ENCODE results near the gene KL. TPM values are rescaled to one million over a fixed set of nuclear protein-coding genes. Genes with fewer than 3 reads are reported as not detected.

KL gene
- polyA plus RNA-seq, 1 experiment, result not detected

DNA sequence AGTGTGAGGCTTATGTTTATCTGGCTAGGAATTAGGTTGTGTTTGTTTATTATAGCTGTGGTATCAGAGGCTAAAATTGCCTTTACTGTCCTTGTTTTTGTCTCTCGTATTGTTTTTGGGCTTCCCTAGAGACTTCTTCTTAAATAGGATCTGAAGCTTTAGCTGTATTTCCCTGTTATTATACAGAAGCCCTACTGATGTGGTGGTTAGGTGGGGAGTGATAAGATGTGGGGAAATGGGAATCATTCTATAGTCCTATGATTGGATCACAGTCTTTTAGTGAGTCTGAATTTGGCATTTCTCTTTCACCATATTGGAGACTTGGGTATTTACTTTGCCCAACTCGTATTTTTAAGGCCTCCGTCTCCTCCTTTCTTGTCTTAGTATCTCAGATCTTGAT is 8.3 kb upstream of the KL start:
- ChIA-PET CTCF (no interaction called here), POLR2A (no interaction called here)
- H3K27me3 ChIP-seq (ENCODE audit: control insufficient read depth, insufficient read depth, low read length), result peaks cover 2% of the 10 kb centered on the region; the same call in 1 of the 2 replicates

DNA sequence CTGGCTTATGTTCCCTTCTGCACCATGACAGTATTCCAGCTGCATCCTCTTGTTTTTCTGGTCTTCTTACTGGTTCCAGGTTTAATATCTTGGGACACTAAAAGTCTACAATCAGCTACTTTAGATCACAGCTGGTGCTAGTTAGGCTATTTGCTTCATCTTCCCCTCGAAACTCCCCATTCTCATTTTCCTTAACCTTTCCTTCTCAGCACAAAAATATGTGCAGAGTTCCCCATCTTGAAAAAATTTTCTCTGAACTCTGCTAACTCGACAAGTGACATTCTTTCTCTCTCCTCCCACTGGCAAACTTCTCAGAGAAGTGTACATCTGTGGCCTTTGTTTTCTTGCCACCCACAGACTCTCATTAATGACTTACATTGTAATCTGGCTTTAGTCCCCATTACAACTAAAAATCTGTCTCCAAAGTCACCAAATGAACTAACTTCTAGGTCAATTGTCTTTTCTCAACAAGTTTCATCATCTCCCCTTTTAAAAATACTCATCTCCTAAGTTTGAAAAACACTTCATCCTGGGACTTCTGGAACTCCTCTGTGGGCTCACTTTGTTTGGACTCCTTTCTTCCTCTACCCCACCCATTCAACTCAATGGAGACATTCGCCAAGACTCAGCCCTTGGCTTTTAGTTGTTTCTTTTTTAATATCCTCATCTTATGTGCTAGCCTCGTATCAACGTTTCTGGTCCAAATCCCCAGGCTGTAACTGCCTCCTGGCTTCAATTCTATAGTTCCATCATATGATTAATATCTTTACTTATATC is 7.1 kb upstream of the KL start:
- POLR2A ChIA-PET, result no interaction called here
- H3K36me3 ChIP-seq (ENCODE audit: control insufficient read depth, insufficient read depth, low read length), result no peaks in the 10 kb centered on the region
- peak; percentile 24 for DNase-seq (ENCODE audit: low read depth)
- CTCF ChIA-PET, result interaction anchor here (1.3 kb wide), 1 partner anchor 23 kb away, joined by 3 read pairs; no protein-coding TSS in a partner anchor
- no peak overlapping the region for H3K4me3 ChIP-seq (ENCODE audit: low read depth, low read length)
- peaks cover 4% of the 10 kb centered on the region for H3K27me3 ChIP-seq (ENCODE audit: control insufficient read depth, insufficient read depth, low read length)
- TF ChIP-seq, protein P1, sequence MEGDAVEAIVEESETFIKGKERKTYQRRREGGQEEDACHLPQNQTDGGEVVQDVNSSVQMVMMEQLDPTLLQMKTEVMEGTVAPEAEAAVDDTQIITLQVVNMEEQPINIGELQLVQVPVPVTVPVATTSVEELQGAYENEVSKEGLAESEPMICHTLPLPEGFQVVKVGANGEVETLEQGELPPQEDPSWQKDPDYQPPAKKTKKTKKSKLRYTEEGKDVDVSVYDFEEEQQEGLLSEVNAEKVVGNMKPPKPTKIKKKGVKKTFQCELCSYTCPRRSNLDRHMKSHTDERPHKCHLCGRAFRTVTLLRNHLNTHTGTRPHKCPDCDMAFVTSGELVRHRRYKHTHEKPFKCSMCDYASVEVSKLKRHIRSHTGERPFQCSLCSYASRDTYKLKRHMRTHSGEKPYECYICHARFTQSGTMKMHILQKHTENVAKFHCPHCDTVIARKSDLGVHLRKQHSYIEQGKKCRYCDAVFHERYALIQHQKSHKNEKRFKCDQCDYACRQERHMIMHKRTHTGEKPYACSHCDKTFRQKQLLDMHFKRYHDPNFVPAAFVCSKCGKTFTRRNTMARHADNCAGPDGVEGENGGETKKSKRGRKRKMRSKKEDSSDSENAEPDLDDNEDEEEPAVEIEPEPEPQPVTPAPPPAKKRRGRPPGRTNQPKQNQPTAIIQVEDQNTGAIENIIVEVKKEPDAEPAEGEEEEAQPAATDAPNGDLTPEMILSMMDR (IDR thresholded peaks at IDR 0.05; ENCODE audit: insufficient read depth, low read depth, low read length), result no peak

More for the DNA sequence above, 8.3 kb upstream of the KL start:
- Histone ChIP-seq H3K4me3 (ENCODE audit: low read depth, low read length) (no peak overlapping the region), H3K36me3 (ENCODE audit: control insufficient read depth, insufficient read depth, low read length) (no peaks in the 10 kb centered on the region)
- TF ChIP-seq, protein P1 (IDR thresholded peaks at IDR 0.05; ENCODE audit: insufficient read depth, low read depth, low read length), result no peak
- DNase-seq (ENCODE audit: low read depth), result no peak

DNA sequence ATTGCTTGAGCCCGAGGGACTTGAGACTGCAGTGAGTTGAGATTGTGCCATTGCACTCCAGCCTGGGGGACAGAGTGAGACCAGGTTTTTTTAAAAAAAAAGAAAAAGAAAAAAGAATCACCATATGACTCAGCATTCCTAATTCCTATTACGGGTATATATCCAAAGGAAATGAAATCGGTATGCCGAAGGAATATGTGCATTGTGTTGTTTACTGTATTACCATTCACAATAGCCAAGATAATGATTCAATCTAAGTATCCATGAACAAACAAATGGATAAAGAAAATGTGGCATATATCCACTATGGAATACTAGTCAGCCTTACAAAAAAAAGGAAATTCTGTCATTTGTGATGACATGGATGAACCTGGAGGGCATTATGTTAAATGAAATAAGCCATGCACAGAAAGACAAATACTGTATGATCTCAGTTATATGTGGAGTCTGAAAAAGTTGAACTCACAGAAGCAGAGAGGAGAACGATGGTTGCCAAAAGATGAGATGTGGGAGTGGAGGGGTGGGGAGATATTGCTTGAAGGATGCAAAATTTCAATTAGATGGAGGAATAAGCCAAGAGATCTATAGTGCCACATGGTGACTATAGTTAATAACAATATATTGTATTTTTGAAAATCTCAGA is 4.3 kb upstream of the KL start:
- POLR2A ChIA-PET, result no interaction called here
- TF ChIP-seq, protein P1 (IDR thresholded peaks at IDR 0.05; ENCODE audit: insufficient read depth, low read depth, low read length), result no peak
- H3K36me3 ChIP-seq (ENCODE audit: control insufficient read depth, insufficient read depth, low read length), result no peaks in the 10 kb centered on the region
- peaks cover 22% of the 10 kb centered on the region for H3K27me3 ChIP-seq (ENCODE audit: control insufficient read depth, insufficient read depth, low read length)
- no peak overlapping the region for H3K4me3 ChIP-seq (ENCODE audit: low read depth, low read length)
- CTCF ChIA-PET, result no interaction called here
- DNase-seq (ENCODE audit: low read depth), result no peak

DNA sequence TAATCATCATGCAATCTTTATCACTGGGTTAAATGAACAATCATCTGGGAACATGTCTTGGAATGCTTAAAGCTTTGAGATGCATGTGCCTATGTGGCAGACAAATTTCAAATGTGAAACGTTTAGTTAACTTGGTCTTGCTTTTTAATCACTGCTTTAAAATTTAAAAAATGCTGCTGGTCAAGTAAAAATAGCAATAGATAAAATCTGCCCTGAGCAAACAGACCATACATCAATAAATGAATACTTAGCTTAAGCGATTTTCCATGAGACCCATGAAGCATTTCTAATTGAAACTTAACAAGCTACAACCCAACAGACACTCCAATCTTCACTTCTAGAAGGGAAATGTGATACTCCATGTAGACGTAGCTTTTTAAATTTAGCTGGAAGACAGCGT is 1.9 kb upstream of the KL start:
- H3K36me3 ChIP-seq (ENCODE audit: control insufficient read depth, insufficient read depth, low read length), result no peaks in the 10 kb centered on the region
- H3K4me3 ChIP-seq (ENCODE audit: low read depth, low read length), result no peak overlapping the region
- DNase-seq (ENCODE audit: low read depth), result no peak
- peaks cover 31% of the 10 kb centered on the region for H3K27me3 ChIP-seq (ENCODE audit: control insufficient read depth, insufficient read depth, low read length)
- CTCF ChIA-PET, result interaction anchor here (0.7 kb wide), 1 partner anchor 30 kb away, joined by 3 read pairs; no protein-coding TSS in a partner anchor
- TF ChIP-seq, protein P1 (IDR thresholded peaks at IDR 0.05; ENCODE audit: insufficient read depth, low read depth, low read length), result no peak
- POLR2A ChIA-PET, result no interaction called here

DNA sequence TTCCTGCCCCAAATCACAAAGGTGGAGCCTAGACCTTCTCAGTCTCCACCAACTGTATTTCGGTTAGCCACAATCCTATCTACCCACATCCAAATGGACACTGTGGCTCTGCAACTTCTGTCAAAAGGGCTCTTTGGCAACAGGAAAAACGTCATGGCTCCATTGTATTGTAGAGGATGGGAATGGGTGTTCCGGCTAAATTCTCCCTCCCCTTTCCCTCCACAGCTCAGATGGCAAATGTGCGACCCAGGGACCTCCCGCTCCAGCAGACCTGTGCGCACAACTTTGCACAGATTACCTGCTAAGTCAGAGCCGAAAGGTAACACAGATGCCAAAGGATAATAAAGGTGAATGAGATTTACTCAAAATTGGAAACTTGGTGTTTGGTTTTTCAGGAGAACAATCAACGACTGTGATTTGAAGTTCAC is 968 bp upstream of the KL start:
- POLR2A ChIA-PET, result no interaction called here
- DNase-seq (ENCODE audit: low read depth), result no peak
- TF ChIP-seq, protein P1 (IDR thresholded peaks at IDR 0.05; ENCODE audit: insufficient read depth, low read depth, low read length), result no peak
- H3K36me3 ChIP-seq (ENCODE audit: control insufficient read depth, insufficient read depth, low read length), result no peaks in the 10 kb centered on the region
- no peak overlapping the region for H3K4me3 ChIP-seq (ENCODE audit: low read depth, low read length)
- peaks cover 37% of the 10 kb centered on the region for H3K27me3 ChIP-seq (ENCODE audit: control insufficient read depth, insufficient read depth, low read length)
- CTCF ChIA-PET, result no interaction called here
